Measurements from ENCODE around the gene CASKIN1. TPM values are rescaled to one million over a fixed set of nuclear protein-coding genes. Genes with fewer than 3 reads are reported as not detected.
A peak's percentile ranks its signal among the peaks of the same experiment; 100 is the strongest.

Gene CASKIN1
- total RNA-seq, 1 donor from 2014 or later = 1.0 TPM

DNA sequence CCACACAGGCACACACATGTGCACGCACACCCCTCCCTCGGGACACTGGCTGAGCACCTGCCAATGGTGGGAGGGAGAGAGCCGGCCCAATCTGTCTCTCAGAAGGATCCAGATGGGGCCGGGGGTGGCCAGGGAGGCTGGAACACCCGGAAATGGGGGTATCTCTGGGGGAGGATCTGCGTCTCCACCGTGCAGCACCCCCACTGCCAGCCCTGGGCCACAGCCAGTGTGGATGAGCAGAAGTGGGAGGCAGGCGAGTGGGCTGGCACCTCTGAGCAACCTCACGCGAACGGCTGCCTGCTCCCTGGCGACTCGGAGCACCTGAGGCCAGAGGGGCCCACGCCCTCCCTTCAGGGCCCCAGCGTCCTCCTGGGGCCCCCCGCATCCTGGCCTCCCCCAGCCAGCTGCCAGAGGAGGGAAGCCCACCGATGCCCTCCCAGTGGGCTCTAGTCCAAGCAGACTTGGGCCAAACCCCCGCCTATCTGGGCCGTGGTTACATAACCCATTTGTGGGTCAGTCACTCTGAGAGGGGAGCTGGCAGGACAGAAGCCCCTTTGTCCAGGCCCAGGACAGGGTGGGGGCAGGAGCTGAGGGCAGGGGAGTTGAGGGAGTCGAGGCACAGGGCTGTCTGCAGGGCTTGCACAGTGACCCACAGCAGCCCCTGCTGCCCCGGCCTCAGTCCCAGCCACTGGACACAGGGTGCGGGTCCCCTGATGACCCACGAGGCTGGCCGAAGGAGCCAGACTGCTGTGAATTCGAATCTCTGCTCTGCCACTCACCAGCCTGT lies 5.6 kb downstream of the CASKIN1 start:
- DNase-seq = no peak

DNA sequence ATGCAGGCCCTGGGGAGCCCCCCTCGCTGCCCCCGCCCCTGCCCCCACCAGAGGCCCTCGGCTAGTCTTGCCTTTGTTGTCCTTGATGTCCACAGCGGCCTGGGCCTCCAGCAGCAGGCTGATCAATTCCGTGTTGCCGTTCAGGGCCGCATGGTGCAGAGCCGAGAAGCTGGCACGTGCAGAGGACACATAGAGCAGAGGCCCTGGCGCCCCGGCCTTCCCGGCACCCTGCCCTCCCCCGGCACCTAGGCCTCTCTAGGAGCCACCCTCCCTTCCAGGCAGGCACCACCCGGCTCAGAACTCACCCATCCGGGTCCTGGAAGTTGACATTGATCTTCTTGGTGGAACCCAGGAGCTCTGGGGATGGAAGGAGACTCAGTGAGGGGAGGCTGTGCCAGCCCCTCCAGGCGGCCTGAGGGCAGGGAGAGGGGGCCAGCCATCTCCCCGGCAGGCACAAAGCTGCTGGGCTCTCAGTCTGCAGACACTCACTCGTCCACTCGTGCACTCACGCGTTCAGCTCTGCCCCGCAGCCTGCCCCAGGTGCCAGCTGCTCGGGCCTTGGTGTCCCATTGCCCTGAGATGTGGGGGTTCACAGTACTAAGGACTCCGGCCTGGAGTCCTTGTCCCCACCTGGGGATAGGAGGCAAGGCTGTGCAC lies 6.3 kb downstream of the CASKIN1 start:
- no peak for DNase-seq

DNA sequence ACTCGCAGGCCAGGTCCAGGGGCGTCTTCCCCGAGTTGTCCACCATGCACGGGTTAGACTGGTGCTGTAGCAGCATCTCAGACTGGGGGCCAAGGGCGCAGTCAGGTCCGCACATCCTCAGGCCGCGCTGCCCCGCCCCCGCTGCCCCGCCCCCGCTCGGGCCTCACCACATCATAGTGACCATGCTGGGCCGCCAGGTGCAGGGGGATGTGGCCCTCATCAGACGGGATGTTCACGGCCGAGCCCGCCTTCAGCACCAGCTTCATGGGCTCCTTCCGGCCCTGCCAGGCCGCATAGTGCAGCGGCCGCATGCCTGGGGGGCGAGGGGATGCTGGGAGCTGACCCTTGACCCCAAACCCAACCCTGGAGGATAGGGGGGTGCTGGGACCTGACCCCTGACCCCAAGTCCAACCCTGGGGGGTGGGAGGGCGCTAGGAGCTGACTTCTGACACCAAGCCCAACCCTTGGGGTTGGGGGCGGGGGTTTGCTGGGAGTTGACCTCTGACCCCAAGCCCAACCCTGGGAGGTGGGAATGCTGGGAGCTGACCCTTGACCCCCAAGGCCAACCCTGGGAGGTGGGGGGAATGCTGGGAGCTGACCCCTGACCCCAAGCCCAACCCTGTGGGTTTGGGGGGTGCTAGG lies 7.0 kb downstream of the CASKIN1 start:
- no peak for DNase-seq

DNA sequence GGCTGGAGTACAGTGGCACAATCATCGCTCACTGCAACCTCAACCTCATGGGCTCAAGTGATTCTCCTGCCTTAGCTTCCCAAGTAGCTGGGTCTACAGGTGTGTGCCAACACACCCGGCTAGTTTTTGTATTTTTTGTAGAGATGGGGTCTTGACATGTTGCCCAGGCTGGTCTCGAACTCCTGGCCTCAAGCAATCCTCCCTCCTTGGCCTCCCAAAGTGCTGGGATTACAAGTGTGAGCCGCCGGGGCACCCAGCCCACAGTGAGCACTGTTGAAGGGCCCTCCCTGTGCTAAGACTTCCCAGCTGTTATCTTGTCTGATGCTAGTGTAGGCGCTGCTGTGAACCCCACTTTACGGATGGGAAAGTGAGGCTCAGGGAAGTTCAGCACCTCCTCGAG lies 8.0 kb downstream of the CASKIN1 start:
- no peak for DNase-seq

DNA sequence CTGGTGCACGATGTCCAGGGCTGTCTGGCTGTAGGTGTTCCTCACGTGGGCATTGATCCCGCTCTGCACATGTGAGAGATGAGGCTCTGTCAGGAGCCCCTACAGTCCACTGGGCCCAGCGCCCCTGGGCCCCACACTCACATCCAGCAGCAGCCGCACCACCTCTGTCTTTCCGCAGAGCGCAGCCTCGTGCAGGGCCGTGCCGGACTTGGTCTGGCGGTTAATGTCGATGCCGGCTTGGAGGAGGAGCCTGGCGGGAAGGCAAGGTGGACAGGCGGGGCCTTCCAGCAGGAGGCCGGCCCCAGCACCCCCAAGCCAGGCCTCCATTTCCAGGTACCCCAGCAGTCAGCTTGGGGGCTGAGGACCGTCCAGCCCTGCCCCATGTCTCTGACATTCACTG lies 9.2 kb downstream of the CASKIN1 start:
- DNase-seq = no peak

DNA sequence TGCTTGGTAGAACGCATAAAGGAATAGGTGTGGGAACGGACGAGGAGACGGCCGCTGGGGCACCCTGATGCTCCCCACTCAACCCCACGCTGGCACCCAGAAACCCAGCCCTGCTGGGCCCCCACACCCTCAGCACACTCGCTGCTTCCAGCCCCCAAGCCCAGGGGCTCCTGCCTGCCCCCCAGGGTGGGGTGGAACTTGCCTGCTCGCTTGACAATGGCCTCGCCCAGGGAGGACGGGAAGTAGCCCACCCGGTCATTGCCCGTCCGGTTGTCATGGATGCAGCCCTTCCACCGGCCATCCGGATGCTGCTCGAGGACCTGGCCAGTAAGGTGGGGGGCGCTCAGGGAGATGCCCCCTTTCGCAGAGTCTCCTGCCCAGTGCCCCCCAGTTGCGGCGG lies 9.9 kb downstream of the CASKIN1 start:
- DNase-seq = no peak

DNA sequence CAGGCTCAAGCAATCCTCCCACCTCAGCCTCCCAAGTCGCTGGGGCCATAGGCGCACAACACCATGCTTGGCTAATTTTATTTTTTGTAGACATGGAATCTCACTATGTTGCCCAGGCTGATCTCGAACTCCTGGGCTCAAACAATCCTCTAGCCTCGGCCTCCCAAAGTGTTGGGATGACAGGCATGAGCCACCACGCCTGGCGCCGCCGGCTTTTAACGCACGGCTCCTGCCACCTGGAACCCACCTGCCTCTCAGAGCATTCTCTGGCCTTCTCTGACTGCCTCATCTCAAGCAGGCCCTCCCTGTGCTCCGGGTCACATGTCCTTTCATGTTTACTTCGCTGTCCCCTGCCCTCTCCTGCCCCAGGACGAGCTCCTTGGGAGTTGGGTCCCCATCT lies 10.3 kb downstream of the CASKIN1 start:
- DNase-seq = no peak

DNA sequence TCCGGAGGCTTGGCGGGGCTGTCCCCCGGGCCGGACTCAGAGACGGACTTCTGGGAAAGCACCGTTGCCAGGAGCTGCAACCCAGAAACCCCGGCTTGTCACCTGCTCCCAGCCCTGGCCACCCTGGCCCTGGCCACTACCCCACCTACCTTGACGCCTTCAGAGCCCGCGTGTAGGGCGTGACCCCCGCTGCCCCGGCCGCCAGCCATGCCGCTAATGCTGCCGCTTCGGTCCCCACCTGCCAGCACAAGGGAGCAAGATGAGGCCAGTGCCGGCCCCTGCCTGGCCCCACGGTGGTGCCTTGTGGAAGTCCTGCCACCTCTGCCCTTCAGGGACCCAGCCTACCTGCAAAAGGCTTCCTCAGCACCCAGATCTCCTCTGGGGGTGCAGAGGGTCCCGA lies 11.4 kb downstream of the CASKIN1 start:
- DNase-seq = no peak

DNA sequence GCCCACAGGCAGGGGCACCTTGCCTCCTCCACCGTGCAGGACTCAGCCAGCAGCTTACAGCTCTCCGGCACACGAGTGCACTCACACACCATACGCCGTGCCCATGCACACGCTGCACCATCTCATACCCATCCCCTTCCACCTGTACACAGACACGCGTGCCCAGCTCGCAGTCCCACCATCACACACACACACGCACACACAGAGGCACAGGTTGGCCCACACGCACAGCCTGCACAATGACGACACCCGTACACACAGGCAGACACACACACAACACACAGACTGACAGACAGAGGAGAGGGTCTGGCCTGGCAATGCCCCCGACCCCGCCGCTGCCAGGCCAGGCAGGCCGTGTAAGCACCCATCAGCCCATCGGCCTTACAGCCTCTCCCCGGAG lies 12.1 kb downstream of the CASKIN1 start:
- DNase-seq = no peak

DNA sequence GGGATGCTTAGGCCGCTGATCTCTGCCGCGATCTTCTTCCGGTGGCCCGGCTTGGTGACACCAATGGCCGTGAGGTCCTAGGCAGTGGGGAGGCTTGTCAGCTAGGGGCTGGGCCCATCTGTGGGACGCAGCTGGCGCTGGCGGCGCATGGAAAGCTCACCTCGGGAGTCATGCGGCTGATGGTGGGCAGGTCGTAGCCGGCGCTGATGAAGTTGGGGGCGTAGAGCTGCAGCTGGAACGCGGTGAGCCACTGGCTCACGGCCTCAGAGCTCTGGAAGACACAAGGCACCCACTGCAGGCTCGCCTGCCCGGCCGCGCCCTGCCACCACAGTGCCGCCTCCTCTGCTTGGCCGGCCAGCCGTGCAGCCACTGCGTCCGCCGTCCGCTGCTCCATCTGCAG lies 12.7 kb downstream of the CASKIN1 start:
- DNase-seq = no peak

DNA sequence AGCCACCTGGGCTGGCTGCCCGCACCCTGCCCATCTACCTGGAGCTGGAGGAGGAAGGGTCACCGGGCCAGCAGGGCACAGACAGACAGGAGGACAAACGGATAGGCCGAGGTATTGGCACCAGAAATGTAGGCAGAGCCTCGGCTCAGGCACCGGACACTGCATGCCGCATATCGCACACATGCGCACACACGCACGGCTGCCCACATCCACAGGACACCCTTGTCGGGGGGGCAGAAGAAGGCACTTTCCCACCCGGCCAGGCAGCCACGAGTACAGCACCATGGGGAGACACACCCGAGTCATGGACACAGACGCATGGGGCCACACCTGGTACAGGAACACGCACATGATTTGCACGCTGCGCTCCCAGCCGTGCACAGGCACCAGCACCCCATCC lies 14.5 kb downstream of the CASKIN1 start:
- no peak for DNase-seq

DNA sequence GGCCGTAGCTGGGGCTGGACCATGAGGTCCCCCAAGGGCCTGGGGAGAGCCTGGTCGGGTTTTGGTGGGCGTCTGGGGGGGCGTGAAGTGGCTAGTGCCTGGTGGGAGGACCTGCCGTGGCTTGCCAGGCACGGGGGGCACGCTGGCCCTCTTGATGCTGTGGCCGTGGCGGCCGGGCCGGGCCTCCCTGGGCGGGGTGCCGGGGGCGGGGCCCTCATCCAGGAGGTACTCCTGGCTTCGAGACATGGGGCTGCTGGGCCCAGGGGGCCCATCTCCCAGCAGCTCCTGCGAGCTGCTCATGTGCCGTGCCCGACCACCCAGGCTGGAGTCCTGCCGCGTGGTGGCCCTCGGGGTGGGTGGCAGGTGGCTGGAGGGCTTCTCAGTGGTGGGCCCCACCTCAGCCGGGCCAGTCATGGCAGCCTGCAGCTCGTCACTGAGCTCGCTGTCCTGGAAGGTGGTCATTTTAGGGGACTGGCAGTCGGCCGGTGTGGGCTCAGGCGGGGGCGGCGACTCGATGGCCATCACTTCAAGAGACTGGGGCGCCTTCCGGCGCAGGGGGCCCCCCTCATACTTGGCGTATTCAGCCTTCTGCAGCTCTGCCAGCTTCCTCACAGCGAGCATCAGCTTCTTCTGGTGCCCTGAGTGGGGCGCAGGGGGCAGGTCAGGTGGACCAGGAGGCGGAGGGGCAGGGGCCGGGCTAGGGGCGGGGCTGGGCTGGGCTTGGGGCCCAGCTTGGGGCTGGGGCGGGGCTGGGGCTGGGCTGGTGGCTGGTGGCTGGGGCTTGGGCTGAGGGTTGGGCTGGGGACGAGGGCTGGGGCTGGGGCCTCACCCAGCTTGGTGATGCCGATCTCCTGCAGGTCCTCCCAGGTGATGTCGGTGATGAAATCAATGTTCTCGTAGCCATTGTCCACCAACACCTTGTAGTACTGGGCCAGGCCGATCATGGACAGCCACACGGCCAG lies 15.2 kb downstream of the CASKIN1 start:
- DNase-seq = no peak

DNA sequence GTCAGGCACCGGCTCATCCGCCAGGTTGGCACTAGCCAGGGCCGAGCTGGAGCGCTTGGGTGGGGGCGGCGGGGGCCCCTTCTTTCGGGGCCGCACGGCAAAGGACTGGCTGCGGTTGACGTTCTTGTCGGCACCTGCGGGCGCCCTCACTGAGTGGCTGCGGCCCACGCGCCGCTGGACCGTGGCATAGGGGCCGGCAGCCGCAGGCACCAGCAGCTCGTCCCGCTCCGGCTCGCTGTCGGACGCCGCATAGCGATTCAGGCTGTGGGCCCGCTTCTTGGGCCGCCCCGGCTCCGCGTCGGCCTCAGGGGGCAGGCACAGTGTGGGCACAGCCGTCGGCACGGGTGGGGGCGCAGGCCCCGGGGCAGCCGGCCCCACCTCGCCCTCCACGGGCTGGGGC lies 15.9 kb downstream of the CASKIN1 start:
- DNase-seq = no peak

DNA sequence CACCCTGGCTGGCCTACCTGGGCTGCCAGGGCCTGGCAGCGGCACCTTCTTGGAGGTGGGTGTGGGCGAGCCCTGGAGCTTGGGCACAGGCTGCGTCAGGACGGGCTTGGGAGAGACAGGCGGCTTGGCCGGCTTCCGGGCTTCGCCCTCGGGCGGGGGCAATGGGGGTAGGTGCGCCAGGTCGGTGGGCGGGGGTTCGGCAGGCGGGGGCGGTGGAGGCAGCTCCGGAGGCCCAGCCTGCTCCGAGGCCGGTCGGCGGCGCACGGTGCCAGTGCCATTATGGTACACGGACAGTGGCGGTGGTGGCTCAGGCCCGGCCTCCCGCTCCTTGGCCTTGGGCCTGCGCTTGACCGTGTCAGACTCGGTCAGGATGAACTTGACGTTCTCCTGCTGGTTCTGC lies 16.8 kb downstream of the CASKIN1 start:
- DNase-seq = no peak

DNA sequence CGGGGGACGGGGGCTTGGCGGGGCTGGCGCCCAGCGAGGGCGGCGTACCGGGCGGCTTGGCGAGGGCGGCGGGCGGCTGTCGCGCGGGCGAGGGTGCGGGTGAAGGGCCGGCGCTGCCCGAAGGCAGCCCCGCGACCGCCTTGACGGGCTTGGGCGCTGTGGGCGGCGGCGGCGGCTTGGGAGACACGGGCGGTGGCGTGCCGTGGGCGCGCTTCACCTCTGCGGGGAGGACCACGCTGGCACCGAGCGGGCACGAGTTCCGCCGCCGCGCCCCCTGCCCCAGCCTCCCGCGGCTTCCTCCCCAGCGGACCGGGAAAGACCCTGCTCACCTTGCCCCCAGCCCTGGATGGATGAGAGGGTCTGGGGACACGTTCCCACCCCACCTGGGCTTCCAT lies 17.3 kb downstream of the CASKIN1 start:
- DNase-seq = no peak

DNA sequence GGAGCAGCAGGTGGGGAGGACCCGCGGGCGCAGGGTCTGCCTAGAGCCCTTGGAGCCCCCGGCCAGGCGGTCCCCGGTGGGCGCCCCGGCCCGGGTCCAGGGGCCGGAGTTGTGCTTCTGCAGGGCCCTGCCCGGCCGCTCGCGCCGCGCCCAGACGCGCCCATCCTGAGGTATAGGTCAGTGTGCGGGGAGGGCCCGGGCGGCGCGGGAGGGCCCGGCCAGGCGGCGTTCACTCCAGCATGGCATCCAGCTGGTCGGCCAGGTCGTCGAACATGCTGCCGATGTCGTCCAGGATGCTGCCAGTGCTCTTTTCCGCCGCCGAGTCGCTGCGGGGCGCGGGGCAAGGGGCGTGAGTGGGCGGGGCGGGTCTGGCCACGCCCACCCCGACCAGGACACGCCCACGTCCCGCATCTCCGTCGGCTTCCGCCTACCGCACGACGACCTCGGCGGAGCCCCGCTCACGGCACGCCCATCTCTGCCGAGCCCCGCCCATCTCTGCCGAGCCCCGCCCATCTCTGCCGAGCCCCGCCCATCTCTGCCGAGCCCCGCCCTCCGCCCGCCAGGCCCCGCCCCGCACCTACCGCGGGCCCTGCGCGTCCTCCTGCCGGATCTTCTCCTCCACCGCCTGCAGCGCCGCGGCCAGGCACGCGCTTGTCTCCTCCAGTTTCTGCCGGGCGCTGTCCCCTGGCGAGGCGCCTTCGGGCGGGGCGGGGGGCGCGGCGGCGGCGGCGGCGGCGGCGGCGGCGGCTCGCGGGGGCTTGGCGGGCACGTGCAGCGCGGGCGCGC lies 17.9 kb downstream of the CASKIN1 start:
- DNase-seq = peak; percentile 57

DNA sequence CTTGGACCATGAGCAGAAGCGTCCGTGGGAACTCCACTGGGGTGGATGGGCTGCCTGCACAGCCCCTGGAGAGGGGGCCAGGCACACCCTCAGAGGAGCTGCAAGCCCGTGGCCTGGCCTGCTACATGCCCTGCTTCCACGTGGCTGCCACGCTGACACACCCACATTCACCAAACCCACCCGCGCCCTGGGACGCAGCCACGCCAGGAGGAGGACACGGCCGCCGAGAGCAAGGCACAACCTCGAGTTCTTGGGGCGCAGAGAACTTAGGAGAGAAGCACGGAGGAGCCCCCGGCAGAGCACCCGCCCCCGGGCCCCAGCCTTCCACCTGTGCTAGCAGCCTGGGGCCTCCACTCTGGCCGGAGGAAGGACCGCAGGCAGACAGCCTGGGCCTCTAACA lies 18.8 kb downstream of the CASKIN1 start:
- no peak for DNase-seq

DNA sequence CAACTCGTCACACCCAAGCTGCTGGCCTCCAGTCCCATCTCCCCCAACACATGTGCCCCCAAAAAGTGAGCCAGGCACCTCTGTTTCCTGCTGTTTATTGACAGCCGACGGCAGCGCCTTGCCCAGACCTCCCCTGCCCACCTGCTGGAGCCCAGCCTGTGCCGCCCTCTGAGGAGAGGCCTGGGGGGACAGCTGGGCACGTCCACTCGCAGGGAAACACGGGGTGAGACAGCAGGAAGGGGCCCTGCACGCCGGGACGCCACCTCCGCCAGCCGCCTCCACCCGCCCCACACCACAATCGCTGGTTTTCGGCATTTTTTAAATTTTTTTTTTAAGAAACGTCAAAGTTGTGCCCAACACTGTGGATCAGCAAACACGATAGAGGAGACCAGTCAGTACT lies 19.3 kb downstream of the CASKIN1 start:
- no peak for DNase-seq

DNA sequence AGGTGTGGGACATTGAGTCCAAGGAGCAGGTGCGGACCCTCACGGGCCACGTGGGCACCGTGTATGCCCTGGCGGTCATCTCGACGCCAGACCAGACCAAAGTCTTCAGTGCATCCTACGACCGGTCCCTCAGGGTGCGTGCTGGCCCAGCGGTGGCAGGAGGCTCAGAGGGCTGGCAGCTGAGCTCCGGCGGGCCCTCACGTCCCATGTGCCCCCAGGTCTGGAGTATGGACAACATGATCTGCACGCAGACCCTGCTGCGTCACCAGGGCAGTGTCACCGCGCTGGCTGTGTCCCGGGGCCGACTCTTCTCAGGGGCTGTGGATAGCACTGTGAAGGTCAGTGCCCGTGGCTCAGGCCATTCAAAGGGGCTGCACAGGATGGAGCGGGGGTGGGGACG lies 20.4 kb downstream of the CASKIN1 start:
- no peak for DNase-seq

DNA sequence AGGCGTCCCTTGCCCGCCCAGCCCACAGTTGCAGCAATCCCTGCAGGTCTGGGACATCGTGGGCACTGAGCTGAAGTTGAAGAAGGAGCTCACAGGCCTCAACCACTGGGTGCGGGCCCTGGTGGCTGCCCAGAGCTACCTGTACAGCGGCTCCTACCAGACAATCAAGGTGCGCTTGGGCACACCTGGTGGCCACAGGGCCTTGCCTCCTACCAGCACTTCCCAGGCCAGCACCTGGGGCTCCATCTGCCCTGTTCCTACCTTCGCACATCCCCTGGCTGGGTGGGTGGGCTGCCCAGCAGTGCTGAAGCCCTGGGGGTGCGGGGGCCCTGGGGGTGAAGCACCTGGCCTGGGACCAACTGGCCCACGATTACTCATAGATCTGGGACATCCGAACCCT lies 21.0 kb downstream of the CASKIN1 start:
- DNase-seq = no peak

DNA sequence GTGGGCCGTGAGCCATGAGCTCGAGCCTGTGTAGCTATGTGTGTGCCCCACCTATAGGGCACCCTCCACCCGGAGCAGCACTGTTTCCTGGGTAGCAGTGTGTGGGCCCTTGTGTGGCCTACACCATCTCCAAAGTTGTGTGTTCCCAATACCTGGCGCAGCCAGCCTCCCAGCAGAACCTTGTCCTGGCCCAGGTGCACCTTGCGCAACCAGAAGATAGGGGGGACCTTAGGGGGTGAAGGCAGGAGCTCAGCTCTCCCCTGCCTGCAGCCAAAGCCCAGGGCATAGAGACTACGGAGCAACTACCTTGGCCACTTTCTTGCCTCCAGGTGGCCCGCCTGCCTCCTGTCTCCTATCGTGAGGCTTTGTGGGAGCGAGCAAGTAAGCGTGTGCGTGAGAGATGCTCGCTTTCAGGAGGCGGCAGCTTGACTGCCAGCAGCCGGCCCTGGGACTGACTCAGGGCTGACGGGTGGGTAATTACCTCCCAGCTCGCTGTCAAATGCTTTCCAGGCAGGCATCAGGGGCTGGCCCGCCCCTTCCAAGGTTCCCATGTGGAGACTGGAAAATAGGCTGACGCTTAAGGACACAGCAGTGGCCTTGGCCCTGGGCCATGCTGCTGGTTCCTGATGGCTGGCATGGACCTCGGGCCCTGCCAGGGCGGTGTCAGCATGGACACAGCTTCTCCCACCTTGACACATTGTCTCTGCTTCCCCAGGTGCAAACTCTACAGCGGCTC lies 21.8 kb downstream of the CASKIN1 start:
- DNase-seq = no peak

Measured in tongue (tissue), 2 donors.